GM21786 (cell line): ENCODE results near the gene IST1.
A peak's percentile ranks its signal among the peaks of the same experiment; 100 is the strongest.
"Not testable (repeated sequence)": the region's sequence is repeated elsewhere in the genome, so short reads cannot be mapped to it uniquely, and the experiment has no call there.

Source experiments
- ATAC-seq: cut with Tn5 transposase; IDR thresholded peaks from one replicate; pipeline ENCODE4 v1.9.1; 2021; ENCODE audit not compliant: unreplicated experiment

The IST1 gene

DNA sequence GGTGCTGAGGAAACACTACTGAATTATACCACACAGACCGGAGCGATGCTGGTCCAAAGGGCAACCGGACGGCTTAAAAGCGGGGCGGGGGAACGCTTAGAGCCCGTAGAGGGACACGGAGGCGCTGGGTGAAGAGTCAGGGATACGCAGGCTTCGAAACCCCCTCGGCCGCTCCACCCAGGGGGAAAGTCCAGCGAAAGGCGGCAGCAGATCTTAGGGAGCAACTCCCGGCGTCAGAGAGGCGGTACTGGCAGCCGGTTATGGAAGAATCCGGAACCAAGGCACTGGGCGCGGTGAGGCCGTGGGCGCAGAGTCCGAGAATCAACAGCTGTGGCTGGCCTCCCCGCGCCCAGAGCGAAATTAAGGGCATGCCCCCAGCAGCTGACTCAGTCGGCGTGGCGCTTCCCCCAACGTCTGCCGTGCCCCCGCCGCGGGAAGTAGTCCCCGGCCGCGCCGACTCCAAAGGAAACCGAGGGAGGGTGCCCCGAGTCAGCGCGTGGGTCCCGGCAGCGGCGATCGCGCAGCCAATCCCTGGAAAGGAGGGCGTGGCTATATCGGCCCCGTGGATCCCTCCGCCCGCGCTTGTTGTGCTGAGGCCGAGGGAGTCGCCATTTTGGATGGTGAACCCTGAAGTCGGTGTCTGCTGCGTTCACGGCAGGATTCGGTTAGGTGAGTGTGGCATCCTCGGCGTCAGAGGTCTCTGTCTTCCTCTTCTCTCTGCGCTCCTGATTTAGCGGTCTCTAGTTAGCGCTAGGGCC, at the start of gene IST1:
TSS of gene IST1 (plus strand) at position 611 of the 758 bp plus-strand sequence. CDS start 20,110 bp downstream, outside the sequence.
- ATAC-seq = peak; percentile 79

DNA sequence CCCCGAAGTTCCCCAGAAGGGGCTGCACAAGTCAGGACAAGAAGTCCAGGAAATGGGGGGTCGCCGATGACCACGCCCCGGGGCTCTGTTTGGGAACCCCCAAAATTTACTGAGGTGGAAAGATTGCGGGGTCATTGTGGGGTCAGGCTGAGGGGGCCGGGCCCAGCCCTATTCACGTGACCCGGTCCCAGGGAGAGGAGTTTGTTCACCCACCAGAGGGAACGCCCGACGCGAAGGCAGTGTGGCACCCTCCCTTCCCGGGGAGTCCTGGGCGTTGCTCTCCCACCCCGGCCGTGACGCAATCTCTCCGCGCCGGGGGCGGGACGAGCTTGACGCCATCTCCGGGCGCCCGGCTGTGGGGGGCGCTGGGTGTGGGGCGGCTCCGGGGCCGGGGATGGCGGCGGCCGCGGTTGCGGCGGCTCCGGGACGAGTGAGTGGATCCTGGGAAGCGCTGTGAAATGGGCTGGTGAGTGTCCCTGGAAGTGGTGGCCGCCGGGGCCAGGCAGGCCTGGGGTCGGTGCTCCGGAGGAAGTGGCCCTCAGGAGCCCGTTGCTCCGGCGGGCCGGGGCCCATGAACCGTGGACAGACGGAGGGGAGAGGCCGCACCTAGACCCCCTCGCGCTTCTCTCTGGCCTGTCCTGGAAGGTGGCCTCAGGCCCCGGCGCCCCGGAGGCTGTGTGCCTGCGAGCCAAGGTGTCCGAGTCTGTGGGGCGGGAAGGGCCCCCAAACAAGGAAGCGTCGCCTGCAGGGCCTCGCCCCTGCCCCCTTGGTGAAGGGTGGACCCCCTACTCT, 49.5 kb upstream of the IST1 start, which contains the start of gene ATXN1L:
TSS of gene ATXN1L (plus strand) at position 338 of the 792 bp plus-strand sequence. CDS start 3,765 bp downstream, outside the sequence.
- peak; percentile 71 for ATAC-seq

DNA sequence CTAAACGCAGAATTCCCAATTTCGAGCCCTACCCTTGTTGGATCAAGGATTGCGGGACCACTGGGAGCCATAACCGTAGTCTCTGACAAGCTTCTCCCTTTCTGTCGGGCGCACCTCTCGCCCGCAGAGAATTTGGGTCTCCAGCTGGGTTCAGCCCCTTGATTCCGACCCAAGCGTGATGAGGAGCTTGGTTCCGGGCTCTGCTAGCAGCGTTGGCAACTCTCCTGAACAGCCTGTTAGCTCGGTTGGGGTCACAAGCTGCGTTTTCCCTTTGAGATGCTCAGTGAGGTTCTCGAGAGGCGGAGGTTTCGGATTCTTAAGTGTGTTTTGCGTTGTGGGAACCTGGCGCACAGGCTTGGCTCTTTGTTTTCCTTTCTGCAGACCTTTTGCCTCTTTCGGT, 48.9 kb upstream of the IST1 start:
- no peak for ATAC-seq

DNA sequence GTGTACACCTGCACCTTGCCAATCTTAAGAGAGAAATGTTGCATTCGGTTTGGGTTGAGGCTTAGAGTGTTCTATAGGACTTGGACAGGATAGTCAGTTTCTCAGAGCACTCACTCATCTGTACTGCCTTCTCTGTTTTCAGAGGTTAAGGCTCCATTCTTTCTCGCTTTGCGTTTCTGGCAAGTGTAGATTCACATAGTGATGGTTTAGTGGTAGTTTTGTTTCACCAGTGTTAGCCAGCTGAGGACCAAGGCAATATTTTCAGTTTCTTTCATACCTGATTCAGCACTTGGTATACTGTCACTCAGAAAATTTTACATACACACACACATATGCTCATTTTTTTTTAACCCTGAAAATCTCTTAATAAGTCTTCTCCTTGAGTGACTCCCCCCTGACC, 48.2 kb upstream of the IST1 start:
- no peak for ATAC-seq

DNA sequence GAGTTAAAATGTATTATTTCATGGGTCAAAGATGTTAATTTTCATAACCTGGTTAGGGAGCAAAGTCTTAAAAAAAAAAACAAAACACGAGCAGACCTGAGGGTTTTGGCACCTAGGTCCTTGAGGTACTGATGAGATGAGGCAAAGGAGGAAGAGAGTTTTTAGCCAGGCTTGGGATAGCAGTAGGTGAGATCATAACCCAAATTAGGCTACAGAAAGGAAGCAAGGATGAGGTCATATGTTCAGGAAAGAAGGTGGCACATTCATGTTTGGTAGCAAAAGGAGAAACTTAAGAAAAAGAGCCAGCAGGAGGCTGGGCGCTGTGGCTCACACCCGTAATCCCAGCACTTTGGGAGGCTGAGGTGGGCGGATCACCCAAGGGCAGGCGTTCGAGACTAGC, 46.7 kb upstream of the IST1 start:
- no peak for ATAC-seq

DNA sequence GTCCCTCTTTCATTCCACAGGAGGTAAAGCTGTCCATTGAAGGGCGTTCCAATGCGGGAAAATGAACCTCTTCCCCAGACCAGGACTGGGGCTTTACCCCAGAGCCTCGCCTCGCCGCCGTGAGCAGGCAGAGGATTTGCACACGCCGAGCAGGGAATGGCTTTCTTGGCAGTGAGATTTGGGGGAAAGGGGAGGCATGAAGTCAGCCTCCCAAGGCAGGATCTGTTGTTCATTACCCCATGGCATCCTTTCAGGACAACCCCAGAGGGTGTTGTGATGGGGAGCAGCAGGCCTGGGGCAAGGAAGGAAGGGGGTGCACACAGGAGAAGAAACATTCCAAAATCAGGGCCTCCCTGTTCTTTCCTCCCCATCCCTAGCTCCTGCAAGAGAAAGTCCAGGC, 43.6 kb upstream of the IST1 start:
- no peak for ATAC-seq

DNA sequence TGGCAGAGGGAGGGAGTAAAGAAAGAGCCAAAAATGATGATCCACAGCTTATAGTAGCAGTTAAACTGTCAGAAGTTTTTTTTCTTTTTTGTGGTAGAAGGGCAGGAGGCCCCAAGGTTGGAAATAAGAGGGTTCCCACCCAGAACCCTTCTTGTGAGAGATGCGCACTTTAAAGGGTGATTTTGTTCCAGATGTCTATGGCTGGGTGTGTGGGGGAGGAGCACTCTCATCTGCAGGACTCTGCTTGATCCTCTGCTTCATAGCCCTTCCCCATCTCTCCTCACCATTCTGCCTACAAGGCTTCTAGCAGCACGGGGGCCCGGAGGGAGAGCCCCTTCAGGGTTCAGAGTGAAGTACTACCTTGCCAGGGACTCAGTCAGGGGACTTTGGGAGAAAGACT, 43.2 kb upstream of the IST1 start:
- ATAC-seq = no peak

DNA sequence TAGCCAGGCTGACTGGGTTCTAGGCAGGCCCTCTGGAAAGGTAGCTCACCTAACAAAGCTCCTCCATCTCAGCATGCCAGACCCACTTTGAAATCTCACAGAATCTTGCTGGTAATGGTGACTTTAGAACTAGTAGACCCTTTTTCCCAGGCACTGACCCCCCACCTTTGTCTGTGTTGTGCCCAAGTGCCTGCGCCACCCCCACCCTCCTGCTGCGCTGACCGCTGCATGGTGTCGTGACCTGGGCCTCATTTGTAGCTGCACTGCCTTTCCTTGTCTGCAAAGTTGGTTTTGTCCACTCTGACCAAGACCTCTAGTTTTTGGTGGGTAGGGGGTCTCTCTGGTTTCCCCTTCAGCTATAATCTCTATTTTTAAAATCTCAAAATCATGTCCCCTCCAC, 42.8 kb upstream of the IST1 start:
- ATAC-seq = no peak

DNA sequence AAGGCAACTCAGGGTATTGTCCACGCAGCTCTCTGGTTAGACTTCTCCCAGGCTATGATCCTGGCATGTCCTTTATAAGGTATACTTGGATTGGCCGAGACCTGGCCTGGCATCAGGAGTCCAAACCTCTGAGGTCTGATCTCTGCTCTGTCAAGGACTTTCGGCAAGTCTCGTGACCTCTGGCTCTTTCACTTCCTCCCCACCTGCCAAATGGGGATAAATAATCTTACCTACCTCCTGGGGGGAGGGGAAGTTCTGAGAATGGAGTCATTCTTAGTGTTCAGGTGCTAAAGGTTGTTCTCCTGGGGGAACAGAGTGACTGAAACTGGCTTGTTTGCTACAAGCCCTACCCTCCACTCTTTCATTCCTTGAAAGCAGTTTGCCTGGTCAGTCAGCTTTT, 41.9 kb upstream of the IST1 start:
- ATAC-seq = peak; percentile 80

DNA sequence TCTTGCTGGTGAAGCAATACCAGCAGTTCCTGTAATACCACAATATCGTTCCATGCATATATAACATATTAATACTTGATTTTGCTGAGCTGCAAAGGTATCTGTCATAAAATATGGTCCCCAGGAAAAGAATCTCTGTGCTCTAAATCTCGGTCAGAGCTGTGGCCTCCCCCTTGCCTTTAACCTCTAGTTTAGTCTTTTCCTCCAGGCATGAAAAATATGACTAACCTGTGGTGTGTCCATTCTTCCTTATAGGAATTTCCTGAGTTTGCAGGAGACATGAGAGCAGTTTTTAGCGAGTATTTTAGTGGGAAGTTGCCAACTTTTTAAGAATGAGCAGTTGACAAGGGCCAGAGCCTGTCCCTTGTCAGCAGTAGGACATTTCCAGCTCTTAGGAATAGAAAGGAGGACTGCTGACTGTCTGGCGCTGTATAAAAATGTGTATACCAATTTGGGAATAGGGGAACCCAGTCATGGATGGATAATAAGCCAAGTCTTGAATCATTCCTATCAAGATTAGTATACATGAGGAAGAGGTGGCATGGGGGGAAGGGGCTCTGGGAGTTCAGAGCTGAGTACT, 40.9 kb upstream of the IST1 start:
- no peak for ATAC-seq

DNA sequence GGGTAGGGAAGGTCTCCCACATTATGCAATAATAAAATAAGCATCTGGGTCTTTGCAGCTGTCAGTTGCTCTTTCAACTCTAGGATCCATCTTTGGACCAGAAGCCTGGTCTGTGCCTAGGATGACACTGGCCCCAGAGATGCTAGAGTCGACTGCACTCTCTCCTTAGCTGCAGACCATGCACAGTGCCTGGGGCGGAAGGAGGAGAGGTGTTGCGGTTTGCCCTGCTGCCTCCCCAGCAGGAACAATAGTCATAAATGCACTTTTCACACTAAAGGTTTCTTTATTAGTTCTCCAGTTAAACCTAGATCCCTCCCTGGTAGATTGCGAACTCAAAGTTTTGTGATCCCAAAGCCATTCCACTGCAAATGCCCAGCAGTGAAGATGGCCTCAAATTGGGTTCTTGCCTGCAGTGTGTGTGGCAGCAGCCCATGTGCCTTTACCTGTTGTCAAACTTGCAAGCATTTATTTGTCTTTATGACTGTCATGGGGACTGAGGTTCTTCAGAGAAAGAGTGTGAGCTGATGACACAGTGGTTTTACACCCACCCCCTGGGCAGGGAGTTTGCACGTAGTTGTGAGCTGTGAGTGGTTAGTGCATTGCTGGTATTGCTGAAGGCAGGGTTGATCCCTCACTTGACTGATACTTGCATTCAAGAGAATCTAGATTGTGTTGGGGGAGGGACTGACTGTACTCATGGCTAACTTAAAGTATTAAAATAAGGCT, 39.2 kb upstream of the IST1 start:
- ATAC-seq = no peak

DNA sequence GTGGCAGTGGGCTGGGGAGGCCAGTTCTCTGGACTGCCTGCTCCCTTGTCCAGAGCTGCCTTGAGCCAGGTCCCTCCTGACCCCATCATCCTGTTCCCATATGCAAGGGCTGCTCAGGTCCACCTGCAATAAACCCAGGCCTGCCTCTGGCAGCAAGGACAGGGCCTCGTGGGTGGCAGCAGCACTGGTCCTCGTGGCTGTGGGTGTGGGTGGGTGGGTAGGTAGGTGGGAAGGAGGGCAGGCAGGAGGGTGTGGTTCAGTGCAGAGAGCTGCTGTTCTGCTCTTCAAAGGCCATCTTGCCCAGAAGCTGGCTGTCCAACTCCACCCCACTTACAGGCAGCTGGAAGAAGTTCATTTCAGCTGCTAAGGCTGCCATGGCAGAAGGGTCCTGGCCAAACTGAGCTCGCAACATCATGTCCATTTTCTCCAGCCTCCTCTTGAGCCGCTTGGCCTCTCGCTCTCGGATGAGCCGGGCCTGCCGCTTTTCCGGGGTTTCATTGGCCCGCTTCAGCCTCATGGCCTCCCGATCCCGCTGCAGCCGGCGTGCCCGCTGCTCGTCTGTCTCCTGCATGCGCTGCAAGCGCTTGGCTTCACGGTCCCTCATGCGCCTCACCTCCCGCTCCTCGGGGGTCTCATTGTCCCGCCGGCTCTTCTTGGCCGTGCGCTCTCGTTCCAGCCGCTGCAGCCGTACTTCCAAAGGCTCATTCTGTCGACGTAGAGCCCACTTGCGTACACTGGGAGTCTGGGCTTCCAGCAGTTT, 35.4 kb upstream of the IST1 start:
- ATAC-seq = no peak

DNA sequence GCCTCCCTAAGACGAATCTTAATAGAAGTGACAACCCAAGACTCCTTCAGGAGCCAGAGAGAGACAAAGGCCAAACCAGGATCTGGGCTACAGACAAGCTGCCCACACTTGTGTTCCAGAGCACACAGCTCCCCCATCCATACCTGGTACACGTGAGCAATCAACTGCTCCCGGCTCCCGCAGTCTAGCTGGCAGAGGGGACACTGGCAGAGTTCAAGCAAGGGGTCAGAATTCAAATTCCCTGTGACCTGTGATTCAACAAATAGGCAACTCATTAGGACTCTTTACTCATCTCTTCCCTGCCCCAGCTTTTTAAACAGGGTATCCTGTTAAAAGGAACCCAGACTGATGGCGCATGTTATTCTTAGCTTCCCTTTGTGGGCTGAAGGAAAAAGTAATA, 31.3 kb upstream of the IST1 start:
- ATAC-seq = no peak

DNA sequence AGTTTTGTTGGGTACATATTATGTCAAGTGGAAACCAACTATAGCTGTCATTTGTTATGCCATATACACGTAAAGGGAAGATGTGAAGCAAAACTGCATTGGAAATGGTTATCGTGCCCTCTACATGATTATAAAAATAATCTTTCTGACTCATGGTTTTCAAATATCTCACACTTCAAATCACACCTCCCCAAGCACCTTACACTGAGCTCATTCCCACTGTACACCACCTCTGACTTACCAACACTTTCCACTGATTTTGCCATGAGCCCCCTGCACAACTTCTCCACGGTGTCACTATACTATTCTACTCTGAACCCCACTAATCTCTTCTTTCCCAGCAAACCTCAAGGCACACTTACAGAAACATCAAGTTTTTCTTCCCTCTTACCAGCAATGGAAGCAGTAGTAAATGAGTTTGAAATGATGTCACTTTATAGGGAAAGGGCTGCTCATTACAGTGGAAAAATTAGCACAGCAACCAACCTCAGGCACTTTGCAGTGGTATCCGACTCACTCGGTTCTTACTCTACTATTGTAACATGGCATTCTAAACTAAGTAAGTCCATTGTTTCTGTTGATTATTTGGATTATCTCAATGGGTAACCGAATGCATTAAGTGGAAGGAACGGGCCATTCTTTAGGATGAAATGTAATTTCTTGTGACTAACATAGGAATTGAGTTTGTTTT, 30.0 kb upstream of the IST1 start:
- no peak for ATAC-seq

DNA sequence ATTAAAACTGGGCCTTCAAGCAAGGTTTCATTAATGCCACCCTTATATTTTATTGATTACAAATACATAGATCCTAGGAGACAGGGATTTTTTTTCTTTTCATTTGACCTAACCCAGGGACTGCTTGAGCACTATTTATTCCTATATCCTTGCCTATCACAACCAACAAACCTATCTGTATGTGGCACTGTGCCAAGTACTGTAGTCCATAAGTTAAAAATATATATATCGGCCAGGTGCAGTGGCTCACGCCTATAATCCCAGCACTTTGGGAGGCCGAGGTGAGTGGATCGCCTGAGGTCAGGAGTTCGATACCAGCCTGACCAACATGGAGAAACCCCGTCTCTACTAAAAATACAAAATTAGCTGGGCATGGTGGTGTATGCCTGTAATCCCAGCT, 28.2 kb upstream of the IST1 start:
- not testable (repeated sequence) for ATAC-seq

DNA sequence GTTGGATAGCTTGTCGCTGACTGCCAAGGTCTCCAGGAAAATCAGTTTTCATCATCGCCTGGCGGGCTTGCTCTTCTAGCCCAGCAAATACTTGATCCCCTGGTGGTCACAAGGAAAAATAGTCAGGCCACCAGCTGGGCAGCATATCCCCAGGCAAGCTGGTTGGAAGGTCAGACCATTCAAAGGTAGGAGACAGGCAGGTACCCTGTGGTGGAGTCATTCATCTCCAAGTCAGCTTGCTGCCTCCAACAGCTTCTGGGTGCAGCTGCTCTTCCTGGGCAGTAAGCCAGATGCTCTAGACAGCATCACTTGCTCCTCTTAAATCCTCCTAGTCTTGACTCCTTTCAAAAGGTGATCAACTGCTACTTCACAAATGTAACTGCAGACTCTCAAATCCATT, 27.4 kb upstream of the IST1 start:
- no peak for ATAC-seq

DNA sequence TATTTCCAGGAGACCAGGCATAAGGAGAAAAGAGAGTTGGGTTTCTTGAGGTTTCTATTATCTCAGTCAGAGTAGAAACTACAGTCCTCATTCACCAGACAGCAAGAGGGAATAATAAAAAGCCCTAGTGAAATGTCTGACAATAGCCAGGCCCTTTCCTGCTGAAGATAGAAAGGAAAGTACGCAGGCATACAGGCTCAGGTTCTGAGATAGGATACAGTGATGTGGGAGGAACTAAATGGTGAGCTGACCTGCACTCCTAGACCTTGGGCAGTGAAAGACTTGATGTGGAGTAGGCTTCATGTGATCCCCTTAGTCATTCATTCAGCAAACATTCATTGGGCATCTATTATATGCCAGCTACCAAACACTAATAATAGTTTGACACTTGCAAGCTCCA, 26.2 kb upstream of the IST1 start:
- ATAC-seq = no peak

DNA sequence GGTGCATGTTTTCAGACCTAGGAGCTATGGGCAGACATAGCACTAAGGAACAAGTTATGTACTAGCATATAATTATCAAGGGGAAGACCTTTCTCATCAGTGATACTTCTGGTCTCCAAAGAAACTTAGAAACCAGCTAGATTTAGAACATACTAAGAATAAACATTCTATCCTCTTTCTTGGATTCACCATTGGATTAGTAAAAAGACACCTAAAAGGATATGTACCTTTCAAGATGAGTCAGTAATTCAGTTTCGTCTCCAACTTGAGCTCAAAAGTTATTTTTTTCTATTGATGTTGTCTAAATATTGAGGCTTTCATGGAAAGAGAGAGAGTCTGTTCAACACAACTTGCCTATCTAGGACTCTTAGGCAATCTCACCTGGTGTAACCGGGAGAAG, 24.5 kb upstream of the IST1 start:
- no peak for ATAC-seq

DNA sequence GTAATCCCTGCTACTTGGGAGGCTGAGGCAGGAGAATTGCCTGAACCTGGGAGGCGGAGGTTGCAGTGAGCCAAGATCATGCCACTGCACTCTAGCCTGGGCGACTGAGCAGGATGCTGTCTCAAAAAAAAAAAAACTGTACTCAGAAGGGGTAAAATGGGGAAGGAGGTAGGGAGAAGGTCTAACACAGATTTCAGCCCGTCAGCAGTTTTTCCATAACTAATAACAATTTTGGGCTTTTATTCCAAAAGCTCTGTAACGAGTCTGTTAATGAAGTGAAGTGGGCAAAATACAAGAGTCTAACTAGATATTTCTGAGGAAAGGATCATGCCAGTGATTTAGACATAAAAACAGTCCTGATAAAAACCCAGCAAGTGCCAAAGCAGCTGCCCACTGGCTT, 22.1 kb upstream of the IST1 start:
- ATAC-seq = no peak

DNA sequence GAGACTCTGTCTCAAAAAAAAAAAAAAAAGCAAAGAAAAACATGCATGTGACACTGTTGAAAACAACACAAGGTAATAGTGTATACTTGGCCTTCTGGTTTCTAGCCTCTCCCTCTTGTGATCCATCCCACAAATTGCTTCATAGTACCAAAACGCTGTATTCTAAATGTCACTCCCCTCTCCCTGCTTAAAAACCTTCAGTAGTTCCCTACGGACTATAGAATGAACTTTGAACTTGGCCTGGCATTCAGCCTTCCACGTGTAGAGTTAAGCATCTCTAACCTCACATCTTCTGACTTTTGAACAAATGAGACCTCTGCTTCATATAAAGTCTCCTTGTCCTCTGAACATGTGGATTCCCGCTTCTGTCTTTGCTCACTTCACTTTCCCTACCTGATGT, 16.4 kb upstream of the IST1 start:
- no peak for ATAC-seq
